Epidermal melanocyte (primary cell): Measurements from ENCODE around the gene EPRS1.
A peak's percentile ranks its signal among the peaks of the same experiment; 100 is the strongest.
"Not testable (repeated sequence)": the region's sequence is repeated elsewhere in the genome, so short reads cannot be mapped to it uniquely, and the experiment has no call there.

Source experiments
- DNase-seq: peaks from one replicate; pipeline ENCODE4 v3.0.0; 2011; ENCODE audit warnings: low spot score; ENCODE audit not compliant: insufficient read length

EPRS1 gene

DNA sequence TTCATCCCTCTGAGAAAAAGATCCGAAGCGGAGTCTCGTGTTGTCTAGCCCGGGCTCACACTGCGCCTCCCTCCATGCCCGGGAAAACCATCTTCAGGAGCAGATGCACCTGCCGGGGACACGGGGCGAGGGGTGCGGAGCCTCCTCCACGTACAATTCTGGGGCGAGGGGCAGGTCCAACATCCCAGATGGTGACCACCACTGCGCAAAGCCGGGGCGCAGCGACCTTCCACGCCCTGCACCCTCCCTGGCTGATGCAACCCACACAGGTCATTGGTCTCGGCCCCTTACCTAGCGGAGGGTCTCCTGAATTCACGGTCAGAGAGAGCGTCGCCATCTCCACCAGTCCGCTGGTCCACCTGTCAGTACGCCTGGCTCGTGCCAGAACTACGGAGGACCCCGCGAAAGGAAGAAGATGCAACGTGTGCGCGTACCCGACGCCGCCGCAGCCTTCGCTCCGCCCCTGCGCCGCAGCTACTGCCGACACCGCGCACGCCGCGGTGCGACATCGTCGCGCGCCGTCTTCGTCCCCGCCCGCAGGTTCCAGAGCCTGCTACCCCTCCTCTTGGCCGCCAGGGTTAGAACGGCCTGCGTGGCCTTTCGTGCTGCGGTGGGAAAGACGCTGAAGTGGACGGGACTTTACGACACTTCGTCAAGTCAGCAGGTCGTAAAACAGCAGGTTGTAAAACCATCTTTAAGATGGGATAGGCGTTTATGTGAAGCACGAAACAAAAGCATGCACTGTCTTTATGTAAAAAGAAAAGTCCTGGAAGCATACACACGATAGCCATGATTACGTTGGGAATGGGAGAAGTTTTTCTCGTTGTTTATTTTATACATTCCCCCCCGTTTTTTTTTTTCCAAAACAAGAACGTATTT, at the start of gene EPRS1:
EPRS1 (minus strand) TSS at position 454 of the 879 bp plus-strand sequence; CDS start at position 337, 117 bp downstream.
- DNase-seq, result peak; percentile 96

DNA sequence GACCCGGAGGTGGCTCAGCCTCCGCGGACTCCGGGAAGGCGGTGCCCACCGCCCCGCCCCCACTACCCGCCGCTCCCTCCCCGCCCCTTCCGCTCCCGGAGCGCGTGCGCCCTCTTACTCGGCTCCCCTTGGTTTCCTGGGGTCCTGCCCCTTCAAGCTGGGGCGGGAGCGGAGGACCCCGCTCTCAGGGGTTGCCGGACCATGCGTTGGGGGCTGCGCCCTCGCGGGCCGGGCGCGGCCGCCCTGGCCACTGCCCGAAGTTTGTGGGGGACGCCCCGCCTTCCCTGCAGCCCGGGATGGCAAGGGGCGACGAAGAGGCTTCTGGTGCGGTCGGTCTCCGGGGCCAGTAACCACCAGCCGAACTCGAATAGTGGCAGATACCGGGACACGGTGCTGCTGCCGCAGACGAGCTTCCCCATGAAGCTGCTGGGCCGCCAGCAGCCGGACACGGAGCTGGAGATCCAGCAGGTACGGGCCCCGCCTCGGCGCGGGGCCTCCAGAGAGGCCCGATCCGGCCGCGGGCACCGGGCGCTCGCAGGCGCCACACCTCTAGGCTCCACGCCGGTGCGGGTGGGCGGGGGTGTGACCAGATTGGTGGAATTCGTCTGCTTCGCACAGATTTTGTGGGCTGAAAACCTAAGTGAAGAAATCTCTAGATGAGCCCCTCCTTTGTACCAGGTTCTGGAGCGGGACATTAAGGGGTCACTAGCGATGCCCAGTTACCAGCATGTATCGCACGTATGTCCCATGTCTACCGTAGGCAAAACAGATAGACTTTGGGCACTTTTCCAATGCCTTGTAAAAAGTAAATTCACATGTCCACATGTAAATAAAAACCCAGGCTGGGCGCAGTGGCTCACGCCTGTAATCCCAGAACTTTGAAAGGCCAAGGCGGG, 48.0 kb upstream of the EPRS1 start, which contains the start of gene IARS2:
IARS2 (plus strand) TSS at position 117 of the 896 bp plus-strand sequence; CDS start at position 202, 85 bp downstream.
- DNase-seq, result peak; percentile 74

DNA sequence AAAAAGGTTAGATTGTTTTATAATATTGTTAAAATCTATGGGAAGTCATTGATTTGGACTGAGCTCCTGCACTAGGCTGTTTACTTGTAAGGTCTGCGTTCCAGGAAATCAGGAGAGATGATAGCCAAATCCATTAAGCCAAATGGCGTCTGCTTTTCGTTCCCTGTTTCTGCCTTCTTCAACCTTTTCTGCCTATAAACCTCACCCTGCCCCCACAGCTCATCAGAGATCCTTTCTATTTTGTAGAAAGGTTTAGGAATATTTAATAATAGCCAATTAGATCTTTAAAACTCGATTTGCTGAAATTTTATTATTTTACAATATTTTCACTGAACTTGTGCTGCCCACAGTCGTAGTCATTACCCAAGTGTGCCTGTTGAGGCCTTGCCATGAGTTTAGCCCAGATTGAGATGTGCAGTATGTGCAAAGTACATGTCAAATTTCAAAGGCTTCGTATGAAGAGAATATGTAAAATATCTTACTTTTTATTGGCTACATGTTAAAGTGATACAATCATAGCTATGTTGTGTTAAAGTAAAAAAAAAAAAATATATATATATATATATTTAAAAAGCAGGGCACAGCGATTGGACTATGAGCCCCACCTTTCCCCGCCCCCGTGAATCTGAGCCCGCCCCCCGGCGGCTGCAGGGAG, 47.2 kb upstream of the EPRS1 start:
- DNase-seq, result no peak

DNA sequence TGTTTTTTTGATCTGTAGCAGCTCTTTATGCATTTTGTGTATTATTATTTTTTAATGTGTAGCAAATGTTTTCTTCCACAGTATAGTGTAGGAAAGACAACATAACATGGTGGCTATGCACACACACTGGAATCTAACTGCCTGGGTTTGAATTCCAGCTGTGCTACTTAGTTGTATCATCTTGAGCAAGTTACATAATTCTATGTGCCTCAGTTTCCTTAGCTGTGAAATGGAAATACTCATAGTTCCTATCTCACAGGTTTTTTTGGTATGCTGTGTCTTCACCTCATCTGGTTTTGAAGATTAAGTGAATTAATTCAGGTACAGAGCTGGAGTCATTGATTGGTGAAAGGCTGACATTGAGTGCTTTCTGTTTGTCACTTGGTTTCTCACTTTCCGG, 46.4 kb upstream of the EPRS1 start:
- no peak for DNase-seq

DNA sequence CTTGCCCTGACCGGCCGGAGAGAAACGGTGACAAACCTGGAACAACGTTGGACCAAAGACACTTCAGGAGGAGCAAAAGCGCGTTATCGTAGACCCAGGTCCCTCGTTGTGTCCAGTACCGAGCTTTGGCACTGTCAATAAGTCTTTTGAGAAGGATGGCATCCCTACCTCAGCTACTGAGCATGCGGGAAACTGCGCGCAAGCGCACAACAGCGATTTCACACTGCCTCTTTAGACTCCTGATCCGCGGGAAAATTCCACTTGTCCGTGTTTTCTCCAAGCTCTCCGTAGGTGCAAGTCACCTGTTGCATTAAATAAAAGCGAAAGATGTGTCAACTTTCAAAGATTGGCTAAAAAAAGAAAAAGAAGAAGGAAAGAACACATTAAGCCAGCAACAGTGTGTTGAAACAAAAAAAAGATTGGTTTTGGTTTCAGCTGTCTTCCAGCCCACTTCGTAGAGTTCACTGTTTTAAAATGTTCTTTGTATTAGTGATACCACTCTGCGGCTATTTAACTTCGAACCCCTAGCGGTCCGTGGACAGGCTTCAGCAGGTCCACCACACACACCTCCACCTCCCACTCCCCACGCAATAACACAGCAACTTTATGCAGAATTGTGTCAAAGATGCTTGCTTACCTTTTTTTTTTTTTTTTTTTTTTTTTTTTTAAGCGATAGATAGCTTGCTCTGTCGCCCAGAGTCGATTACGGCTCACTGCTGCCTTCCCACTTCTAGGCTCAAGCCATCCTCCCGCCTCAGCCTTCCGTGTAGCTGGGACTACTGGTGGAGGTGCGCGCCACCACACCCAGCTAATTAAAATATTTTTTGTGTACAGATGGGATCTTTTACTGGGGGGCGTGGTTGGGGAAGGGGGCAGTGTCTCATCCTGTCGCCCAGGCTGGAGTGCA, 43.6 kb upstream of the EPRS1 start, which contains the start of gene BPNT1:
BPNT1 (minus strand) TSS at position 139 of the 907 bp plus-strand sequence. CDS start 9,942 bp downstream, outside the sequence.
- DNase-seq, result peak; percentile 93

DNA sequence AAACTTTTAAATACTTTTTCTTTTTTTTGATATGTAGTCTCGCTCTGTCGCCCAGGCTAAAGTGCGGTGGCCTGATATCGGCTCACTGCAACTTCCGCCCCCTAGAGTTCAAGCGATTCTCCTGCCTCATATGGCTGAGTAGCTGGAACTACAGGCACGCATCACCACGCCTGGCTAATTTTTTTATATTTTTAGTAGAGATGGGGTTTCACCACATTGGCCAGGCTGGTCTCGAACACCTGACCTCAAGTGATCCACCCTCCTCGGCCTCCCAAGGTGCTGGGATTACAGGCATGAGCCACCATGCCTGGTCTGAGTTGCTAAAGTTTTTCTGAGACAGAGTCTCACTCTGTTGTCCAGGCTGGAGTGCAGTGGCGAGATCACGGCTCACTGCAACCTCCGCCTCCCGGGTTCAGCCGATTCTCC, 40.0 kb upstream of the EPRS1 start:
- DNase-seq, result not testable (repeated sequence)

DNA sequence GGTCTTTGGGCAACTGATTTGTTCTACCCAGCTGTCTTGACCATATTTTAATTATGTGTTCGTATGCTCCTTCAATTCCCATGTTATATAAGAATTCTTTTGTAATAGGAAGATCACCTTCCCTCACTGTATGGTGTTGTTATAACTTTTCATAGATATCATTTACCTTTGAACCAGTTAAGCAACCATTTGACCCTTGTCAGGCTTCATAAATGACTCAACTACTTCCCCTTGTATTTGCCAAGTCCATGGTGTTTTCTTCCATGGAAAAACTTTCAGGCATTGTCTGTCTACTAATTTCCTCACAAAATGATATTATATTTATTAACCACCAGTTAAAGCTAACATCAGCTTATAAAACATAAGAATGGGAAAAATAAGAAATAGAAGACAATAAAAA, 38.2 kb upstream of the EPRS1 start:
- DNase-seq, result no peak

DNA sequence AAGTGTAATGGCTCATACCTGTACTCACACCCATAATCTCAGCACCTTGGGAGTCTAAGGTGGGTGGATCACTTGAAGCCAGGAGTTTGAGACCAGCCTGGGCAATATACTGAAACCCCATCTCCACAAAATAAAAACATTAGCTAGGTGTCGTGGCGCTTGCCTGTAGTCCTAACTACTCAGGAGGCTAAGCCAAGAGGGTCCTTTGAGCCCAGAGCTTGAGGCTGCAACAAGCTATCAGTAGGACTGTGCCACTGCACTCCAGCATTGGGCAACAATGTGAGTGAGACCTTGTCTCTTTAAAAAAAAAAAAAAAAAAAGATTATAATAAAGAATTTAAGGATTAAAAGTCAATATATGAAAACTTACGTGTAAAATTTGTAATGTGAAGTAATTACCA, 31.6 kb upstream of the EPRS1 start:
- no peak for DNase-seq

DNA sequence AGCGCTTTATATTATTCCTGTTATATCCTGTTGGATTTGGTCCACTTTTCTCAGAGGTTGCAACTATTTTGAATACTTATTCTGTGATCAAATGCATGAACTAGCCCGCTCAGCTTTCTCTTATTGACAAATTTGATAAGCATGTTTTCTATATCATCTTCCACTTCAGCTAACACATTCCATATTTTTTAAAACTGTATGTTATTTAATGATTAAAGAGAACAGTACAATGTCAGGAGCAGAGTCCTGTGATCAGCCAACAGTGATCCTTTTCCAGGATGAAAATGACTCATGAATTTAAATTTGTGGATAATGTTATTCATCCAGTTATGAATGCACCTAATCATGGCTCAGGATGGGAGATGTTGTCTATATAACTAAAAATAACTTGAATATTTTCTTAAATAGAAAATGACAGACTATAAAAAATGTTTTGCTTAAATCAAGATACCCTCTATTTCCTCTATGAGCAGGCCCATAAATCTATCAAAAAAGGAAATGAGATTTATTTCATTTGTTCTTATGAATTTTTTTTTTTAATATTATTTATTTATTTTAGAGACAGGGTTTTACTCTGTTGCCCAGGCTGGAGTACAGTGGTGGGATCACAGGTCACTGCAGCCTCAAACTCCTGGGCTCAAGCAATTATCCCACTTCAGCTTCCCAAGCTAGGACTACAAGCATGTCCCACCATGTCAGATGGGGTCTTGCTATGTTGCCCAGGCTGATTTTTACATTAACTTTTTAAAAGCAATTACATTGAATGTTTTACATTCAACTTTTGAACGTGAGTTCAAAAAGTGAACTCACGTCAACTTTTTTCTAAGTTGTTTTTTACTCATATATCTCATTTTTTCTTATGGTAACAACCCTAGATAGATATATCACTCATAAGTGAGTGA, 30.8 kb upstream of the EPRS1 start:
- no peak for DNase-seq

DNA sequence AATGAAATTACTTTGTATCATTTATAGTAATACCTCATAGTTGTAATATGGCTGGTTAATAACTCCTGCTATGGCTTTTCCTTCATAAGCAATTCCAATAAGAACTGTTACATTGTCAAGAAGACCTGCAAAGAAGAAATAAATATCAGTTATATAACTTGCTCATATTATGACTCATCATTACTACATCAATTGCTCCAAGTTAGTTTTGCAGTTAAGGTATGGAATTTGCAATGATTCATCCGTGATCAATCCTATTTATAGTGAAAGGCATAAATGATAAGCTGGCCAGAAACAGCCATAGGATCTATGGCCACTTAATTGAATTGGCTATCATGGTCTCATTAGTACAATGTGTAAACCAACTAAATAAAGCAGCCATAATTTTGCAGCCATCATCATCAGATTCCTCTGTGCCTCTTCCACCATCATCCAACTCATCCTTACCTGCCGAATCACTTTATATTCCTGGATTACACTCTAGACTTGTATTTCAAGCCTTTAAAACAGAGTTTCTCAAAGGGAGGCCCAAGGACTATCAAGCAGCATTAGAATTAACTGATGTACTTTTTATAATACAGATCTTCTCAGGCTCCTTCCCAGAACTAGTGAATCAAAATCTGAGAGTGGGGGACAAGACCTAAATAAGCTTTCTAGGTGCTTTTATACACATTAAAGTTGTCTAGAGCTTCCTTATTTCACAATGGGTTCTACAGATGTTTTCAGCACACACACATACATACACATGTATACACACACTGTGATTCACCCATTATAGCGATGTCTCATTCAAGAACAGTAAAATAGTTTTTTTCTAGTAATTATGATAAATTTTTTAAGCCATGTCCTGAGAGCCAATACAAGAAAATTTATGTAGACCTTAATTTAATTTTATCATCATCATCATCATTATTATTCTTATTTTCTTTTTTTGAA, 21.2 kb upstream of the EPRS1 start:
- no peak for DNase-seq

DNA sequence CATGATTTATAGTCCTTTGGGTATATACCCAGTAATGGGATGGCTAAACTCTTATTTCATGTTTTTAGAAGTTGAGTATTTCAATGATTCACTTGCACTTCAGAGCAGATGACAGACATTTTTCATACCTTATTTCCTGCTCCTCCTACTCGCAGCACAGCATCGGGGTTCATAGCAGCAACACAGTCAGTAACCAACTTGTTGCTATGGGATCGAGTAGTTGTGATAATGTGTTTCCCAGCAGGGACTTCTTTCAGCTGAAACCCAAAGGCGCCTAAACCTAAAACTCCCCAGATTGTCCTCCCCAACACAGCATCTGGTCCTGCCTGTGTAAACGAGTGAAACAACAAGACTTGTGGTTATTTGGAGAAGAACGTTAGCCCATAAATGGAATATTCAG, 16.3 kb upstream of the EPRS1 start:
- no peak for DNase-seq

DNA sequence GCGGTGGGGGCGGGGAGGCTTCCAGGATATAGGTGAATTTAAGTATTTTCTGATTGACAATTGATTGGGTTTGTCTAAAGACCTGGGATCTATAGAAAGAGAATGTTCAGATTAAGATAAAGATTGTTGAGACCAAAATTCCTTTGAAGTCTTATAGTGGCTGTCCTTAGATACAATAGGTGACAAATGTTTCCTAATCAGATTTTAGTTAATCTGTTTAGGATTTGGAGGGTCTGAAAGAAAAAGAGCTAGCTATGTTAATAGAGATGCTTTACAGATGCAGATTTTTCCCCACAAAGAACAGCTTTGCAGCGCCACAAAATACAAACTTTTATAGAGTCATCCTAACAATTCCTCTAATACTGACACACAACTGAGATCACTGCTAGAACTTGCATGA, 14.6 kb upstream of the EPRS1 start:
- DNase-seq, result no peak

DNA sequence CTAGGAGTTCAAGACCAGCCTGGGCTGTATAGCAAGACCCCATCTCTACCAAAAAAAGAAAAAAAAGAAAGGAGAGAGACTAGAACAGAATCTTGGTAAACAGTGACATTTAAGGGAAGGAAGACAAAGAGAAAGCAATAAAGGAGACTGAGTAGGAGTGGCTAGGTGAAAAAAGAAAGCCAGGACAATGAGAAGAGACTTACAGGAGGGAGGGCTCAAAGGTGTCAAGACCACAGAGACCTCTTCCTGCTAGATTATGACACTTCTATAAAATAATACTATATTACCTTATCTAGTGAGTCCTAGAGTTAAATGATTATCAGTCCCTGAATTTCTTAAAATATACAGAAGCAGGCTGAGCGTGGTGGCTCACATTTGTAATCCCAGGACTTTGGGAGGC, 10.1 kb upstream of the EPRS1 start:
- no peak for DNase-seq

DNA sequence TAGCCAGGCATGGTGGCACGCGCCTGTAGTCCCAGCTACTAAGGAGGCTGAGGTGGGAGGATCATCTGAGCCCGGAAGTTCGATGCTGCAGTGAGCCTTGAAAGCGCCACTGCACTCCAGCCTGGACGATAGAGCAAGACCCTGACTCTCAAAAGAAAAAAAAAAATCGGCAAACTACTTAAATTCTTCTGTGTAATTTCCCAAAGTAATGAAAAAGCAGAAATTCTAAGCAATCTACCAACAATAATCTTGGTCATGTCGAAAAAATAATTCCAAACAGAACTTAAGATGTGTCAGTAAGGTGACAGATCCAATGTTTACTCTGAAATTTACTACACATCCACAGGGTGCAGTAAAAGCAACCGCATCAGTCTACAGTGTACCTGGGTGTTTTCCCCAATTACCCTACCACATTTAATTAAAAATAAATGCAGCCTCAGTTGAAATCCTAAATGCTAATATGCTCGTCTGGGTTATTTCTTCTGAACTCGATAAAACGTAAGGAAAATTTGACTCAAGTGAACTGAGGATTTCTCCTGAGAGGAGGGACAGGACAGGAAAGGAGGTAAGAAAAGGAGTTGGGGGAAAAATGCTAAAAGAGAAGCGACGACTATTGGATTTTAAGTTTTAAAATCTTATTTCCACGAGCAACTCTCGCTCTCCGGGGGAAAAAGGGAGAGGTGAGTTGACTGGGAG, 801 bp downstream of the EPRS1 start:
- no peak for DNase-seq

DNA sequence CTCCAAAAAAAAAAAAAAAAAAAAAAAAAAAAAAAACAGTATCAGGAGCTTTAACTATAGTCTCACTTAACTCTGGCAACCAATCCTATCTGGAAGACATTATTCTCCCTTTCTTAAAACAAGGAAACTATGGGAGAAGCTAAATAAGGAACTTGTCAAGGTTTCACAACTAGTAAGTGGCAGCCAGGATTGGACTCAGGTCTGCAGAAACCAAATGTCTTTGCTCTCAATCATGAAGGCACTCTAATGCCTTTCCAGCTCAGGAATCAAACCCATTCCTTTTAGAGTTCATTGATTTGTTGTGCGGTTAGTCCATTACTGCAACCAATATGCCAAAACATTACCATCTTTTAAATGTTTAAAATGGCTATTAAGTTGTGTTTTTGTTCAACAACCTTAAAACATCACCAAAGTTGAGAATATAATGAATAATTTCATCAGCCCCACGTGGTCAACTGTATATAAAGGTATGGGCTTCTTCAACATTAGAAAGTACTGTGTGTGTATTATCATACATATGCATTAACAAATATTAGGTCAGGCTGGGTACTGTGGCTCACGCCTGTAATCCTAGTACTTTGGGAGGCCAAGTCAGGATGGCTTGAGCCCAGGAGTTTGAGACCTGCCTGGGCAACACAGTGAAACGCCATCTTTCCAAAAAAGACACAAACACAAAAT, 1.5 kb downstream of the EPRS1 start:
- DNase-seq, result no peak

DNA sequence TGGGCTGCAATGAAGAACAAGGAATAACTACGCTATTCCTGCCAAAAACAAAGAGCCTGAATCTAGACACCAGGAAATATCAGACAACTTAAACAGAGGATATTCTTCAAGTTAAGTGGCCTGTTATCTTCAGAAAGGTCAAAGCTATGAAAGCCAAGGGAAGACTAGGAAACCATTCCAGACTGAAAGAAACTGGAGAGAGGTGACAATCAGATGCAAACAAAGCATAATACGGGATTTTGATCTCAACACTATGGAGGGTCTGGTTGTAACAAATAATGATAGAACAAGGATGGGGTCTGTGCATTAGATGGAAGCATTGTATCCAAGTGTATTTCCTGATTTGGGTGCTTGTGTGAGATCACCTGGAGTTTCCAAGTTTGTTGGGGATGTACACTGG, 2.7 kb downstream of the EPRS1 start:
- DNase-seq, result no peak

DNA sequence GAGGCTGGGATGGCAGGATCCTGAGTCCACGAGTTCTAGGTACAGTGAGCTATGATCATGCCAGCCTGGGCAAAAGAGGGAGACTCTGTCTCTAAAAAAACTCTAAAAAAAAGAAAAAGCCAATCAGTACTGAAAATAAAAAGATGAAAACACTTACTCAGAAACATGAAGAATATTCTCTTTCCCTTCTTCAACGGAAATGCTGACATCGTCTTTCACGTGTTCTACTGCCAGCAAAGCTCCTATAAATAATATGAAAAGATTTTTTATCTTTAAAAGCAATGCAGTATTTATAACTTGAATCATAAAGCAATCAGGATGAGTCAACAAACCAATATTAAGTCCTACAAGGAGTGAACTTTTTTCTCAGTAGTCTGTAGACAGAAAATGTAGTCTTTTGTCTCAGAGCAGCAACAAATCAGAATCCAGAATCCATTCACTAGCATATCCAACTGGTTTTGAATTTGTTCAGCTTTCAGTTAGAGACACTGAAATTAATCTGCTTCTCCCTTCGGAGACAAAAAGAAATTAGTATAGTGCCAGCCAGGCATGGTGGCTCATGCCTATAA, 6.2 kb downstream of the EPRS1 start:
- no peak for DNase-seq
